Gastrocnemius medialis (tissue), 4 donors: ENCODE measurements around the gene TAOK3.

ENCODE experiments used
- CTCF ChIP-seq, 5 experiments: fragments of 450-650 bp in 3 of 5; fragments of 200-600 bp in 2 of 5; sonication (generic) in 2 of 5; IDR thresholded peaks in 4 of 5; conservative IDR thresholded peaks in 1 of 5; 1 replicate in 4 of 5; 2 replicates in 1 of 5; pipeline ENCODE4 v1.5.1; 2016 to 2019; ENCODE audit warnings: antibody characterized with exemption in 5 of 5, mild to moderate bottlenecking in 3 of 5, moderate library complexity in 3 of 5
- POLR2A ChIP-seq, 2 donors: fragments of 450-650 bp; IDR thresholded peaks; one replicate each; pipeline ENCODE4 v1.6.1; 2017; ENCODE audit warnings: antibody characterized with exemption in 2 of 2, mild to moderate bottlenecking in 2 of 2, moderate library complexity in 2 of 2

DNA sequence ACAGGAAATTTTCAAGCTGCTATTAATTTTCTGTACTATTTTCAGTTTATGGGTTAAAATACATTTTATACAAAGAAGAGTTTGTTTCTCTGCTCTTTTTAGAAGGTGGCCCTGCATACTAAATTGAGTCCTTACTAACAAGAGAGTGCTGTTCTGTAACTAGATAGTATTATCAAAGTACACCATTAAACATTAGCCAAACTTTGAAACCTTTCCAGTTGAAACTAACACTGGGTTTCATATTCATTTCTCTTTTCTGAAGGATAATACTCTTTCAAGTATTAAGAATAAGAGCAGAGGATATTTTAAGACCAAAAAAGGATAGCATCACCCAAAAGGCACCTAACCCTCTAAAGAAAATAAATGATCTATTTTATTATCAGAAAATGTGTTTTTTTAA is 189.6 kb downstream of the TAOK3 start:
- TF ChIP-seq CTCF (IDR thresholded peaks at IDR 0.05 in 4 of 5, conservative IDR thresholded peaks at IDR 0.05 in 1 of 5): no peak
- no peak for TF ChIP-seq POLR2A (IDR thresholded peaks at IDR 0.05)
